OCI-LY7 (cell line): ENCODE results near the gene MAB21L3. TPM values are rescaled to one million over a fixed set of nuclear protein-coding genes. Genes with fewer than 3 reads are reported as not detected.

Source experiments
- BruUV-seq: library from RNA; stranded (reverse); fragments of 400-500 nt; replicated peaks from 2 replicates; lab custom pipeline; 2021; lab: Mats Ljungman, UMichigan
- CTCF ChIA-PET: fragments of 300-600 bp; sonication (Branson Sonifier 250); formaldehyde crosslinking; loops from one replicate; lab custom pipeline; 2022; ENCODE audit warnings: antibody characterized with exemption; ENCODE audit not compliant: unreplicated experiment; lab: Charles Lee
- POLR2A ChIA-PET: fragments of 300-600 bp; sonication (Branson Sonifier 250); formaldehyde crosslinking; loops from one replicate; lab custom pipeline; 2022; ENCODE audit warnings: antibody characterized with exemption; lab: Charles Lee
- DNase-seq: peaks from one replicate; pipeline ENCODE4 v3.0.0-alpha.2; 2015; ENCODE audit warnings: low spot score
- H2AFZ ChIP-seq: fragments of 200-600 bp; sonication (generic), shearing (Covaris generic); 2 replicates; pipeline ENCODE4 v1.6.1; 2014; ENCODE audit warnings: mild to moderate bottlenecking, antibody characterized with exemption, low read length, moderate library complexity
- H3K27ac ChIP-seq: fragments of 200-600 bp; sonication (generic); 2 replicates; pipeline ENCODE4 v1.5.1; 2014; ENCODE audit warnings: mixed run types, low read depth, mild to moderate bottlenecking, moderate library complexity, low read length, inconsistent platforms; ENCODE audit not compliant: poor library complexity, severe bottlenecking
- H3K36me3 ChIP-seq: fragments of 200-600 bp; sonication (generic); 2 replicates; pipeline ENCODE4 v1.6.1; 2014; ENCODE audit warnings: mild to moderate bottlenecking, antibody characterized with exemption, low read length, moderate library complexity, mixed read lengths; ENCODE audit not compliant: insufficient read depth
- H3K4me1 ChIP-seq: fragments of 200-600 bp; sonication (generic); 2 replicates; pipeline ENCODE4 v1.5.1; 2014; ENCODE audit warnings: mild to moderate bottlenecking, low read length; ENCODE audit not compliant: insufficient read depth, poor library complexity, severe bottlenecking
- H3K4me2 ChIP-seq: fragments of 200-600 bp; sonication (generic); 2 replicates; pipeline ENCODE4 v1.6.1; 2014; ENCODE audit warnings: mild to moderate bottlenecking, low read length
- H3K4me3 ChIP-seq: fragments of 200-600 bp; sonication (generic); 2 replicates; pipeline ENCODE4 v1.5.1; 2014; ENCODE audit warnings: mild to moderate bottlenecking, low read depth, low read length; ENCODE audit not compliant: poor library complexity, severe bottlenecking
- H3K79me2 ChIP-seq: fragments of 200-600 bp; sonication (generic); 2 replicates; pipeline ENCODE4 v1.6.1; 2016; ENCODE audit warnings: low read depth, mild to moderate bottlenecking, low read length, moderate library complexity, mixed read lengths; ENCODE audit not compliant: insufficient read depth
- H3K9me2 ChIP-seq: fragments of 200-600 bp; sonication (generic); 2 replicates; pipeline ENCODE4 v1.6.1; 2016; ENCODE audit warnings: mild to moderate bottlenecking, low read length, mixed read lengths; ENCODE audit not compliant: insufficient read depth
- H3K9me3 ChIP-seq: fragments of 200-600 bp; sonication (generic); 2 replicates; pipeline ENCODE4 v1.6.1; 2014; ENCODE audit warnings: mild to moderate bottlenecking, mixed run types, low read length, mixed read lengths
- H4K20me1 ChIP-seq: fragments of 200-600 bp; sonication (generic); 2 replicates; pipeline ENCODE4 v1.6.1; 2014; ENCODE audit warnings: mild to moderate bottlenecking, antibody characterized with exemption, low read length, moderate library complexity, mixed read lengths; ENCODE audit not compliant: insufficient read depth
- EZH2phosphoT487 ChIP-seq: fragments of 200-600 bp; sonication (generic); IDR thresholded peaks from 2 replicates; pipeline ENCODE4 v1.6.1; 2018; ENCODE audit warnings: low read depth, borderline replicate concordance, mild to moderate bottlenecking, mixed run types, antibody characterized with exemption, low read length, moderate library complexity, mixed read lengths
- intact Hi-C: fragments of 100-400 bp; cut with micrococcal nuclease; formaldehyde crosslinking; loops from one replicate; pipeline ENCODE4 v1.10.0; 2022; ENCODE audit not compliant: unreplicated experiment
- total RNA-seq, 2 experiments: library from RNA; depleted of rRNA in 1 of 2; stranded (reverse); fragments of >200 nt in 1 of 2; shearing (Covaris generic) in 1 of 2; gene quantifications; 2 replicates each; pipeline ENCODE4 v1.2.3, GENCODE V29; 2014 to 2022
- TF ChIP-seq, protein P1 (sequence below): fragments of 200-600 bp; sonication (generic); conservative IDR thresholded peaks from 2 replicates; pipeline ENCODE4 v1.5.1; 2014; ENCODE audit warnings: mild to moderate bottlenecking, antibody characterized with exemption, low read length, moderate library complexity, mixed read lengths

MAB21L3 gene
- total RNA-seq, 2 experiments from 2014 or later: not detected

DNA sequence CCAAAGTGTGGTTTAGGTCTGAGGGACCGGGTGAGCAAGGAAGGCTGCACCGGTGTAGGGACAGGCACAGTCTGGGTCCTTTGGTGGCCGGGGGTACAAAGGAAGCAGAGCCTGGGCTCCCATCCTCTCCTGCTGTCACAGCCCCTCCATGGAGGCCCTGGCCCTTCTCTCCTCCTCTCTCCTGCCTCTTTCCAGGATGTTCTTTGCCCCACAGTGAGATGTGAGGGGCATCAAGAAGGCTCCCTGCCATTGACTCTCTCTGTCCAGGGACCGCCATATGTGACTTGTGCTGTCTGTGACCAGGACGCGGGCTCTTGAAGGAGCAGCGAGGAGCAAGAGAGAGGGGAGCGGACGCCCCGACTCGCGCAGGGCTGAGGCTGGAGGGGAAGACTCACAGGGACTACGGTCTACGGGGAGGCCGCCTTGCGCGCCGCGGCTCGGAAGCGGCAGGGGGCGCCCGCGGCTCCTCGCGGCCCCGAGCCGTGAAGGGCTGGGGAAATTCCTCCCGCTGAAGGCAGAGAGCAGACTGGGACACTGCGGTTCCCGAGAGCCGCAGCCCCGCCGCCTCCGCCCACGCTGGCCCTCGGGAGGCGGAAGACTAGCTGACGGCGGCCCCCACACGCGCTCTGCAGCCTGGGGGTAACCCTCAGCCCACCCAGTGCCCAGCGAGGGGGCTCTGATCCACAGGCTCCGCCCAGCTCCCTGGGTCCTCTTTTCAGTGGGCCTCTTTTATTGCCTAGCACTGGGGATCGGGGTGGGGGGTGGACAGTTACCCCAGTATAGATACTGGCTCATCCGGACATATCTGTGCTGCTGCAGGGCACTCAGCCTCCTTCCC lies 40.8 kb downstream of the MAB21L3 start:
- Histone ChIP-seq H3K27ac (no peak overlapping the region), H3K9me3 (no peaks in the 10 kb centered on the region), H3K4me2 (peak overlapping the region; percentile 72), H3K79me2 (no peaks in the 10 kb centered on the region), H3K36me3 (no peaks in the 10 kb centered on the region), H3K4me3 (peak overlapping the region; percentile 58), H3K4me1 (peaks cover 11% of the 10 kb centered on the region), H4K20me1 (no peaks in the 10 kb centered on the region), H2AFZ (peak overlapping the region; percentile 96), H3K9me2 (no peaks in the 10 kb centered on the region)
- TF ChIP-seq, protein P1, sequence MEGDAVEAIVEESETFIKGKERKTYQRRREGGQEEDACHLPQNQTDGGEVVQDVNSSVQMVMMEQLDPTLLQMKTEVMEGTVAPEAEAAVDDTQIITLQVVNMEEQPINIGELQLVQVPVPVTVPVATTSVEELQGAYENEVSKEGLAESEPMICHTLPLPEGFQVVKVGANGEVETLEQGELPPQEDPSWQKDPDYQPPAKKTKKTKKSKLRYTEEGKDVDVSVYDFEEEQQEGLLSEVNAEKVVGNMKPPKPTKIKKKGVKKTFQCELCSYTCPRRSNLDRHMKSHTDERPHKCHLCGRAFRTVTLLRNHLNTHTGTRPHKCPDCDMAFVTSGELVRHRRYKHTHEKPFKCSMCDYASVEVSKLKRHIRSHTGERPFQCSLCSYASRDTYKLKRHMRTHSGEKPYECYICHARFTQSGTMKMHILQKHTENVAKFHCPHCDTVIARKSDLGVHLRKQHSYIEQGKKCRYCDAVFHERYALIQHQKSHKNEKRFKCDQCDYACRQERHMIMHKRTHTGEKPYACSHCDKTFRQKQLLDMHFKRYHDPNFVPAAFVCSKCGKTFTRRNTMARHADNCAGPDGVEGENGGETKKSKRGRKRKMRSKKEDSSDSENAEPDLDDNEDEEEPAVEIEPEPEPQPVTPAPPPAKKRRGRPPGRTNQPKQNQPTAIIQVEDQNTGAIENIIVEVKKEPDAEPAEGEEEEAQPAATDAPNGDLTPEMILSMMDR: peak; percentile 84
- TF ChIP-seq EZH2phosphoT487: no peak
- DNase-seq: peak; percentile 82
- intact Hi-C loops: loop anchor here (2.0 to 5.0 kb wide), 2 partner anchors 179 to 225 kb away; no protein-coding TSS in a partner anchor
- CTCF ChIA-PET: interaction anchor here (1.0 to 1.3 kb wide), 2 partner anchors 13 to 334 kb away, joined by 3 read pairs; no protein-coding TSS in a partner anchor
- POLR2A ChIA-PET: no interaction called here
- no TSS peak for BruUV-seq

DNA sequence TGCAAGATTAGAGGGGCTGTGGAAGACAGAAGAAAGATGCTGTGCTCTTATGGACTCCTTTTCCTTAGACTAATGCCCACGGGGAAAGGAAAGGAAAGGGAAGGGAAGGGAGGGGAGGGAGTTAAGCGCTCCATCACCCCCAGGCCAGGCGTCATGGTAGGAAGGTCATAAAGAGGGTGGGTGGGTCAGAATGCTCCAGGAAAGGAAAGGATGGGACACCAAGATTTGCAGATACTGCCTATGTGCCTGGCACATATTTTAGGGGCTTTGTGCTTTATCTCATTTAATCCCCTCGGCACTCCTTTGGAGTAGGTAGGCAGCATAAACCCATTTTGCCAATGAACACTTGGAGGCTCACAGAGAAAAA lies 41.4 kb downstream of the MAB21L3 start:
- Histone ChIP-seq H3K79me2 (no peaks in the 10 kb centered on the region), H4K20me1 (no peaks in the 10 kb centered on the region), H3K4me3 (peak overlapping the region; percentile 58), H3K4me1 (peaks cover 11% of the 10 kb centered on the region), H3K9me3 (no peaks in the 10 kb centered on the region), H3K27ac (no peak overlapping the region), H3K4me2 (peak overlapping the region; percentile 72), H3K36me3 (no peaks in the 10 kb centered on the region), H2AFZ (peak overlapping the region; percentile 96), H3K9me2 (no peaks in the 10 kb centered on the region)
- ChIA-PET CTCF (interaction anchor here (1.0 to 1.3 kb wide), 2 partner anchors 13 to 333 kb away, joined by 3 read pairs; no protein-coding TSS in a partner anchor), POLR2A (no interaction called here)
- DNase-seq: no peak
- no TSS peak for BruUV-seq
- TF ChIP-seq EZH2phosphoT487: no peak
- TF ChIP-seq, protein P1: no peak
- intact Hi-C loops: loop anchor here (2.0 to 5.0 kb wide), 2 partner anchors 178 to 225 kb away; no protein-coding TSS in a partner anchor
